Natural killer cell (primary cell): ENCODE measurements around the gene TM9SF2. TPM values are rescaled to one million over a fixed set of nuclear protein-coding genes. Genes with fewer than 3 reads are reported as not detected.

Source experiments
- ATAC-seq, 3 donors: fragments of 150-1000 bp in 2 of 3; fragments of 200-7000 bp in 1 of 3; cut with Tn5 transposase; 1 replicate in 1 of 3; 2 replicates in 2 of 3; pipeline ENCODE4 v1.10.0; 2021; ENCODE audit warnings: mild to moderate bottlenecking in 2 of 3, moderate library complexity in 2 of 3
- DNase-seq, 2 donors: peaks; one replicate each; pipeline versions ENCODE4 v3.0.0 to v3.0.0-alpha.2; 2013 to 2021; ENCODE audit warnings: mixed read lengths in 1 of 2
- H3K27ac ChIP-seq: one replicate; pipeline ENCODE4 v1.5.1; 2013; ENCODE audit warnings: mild to moderate bottlenecking, low read length
- H3K27me3 ChIP-seq: one replicate; pipeline ENCODE4 v1.6.1; 2013; ENCODE audit warnings: low read length; ENCODE audit not compliant: control insufficient read depth, insufficient read depth
- H3K36me3 ChIP-seq: one replicate; pipeline ENCODE4 v1.6.1; 2013; ENCODE audit warnings: low read length; ENCODE audit not compliant: control insufficient read depth, insufficient read depth
- H3K4me1 ChIP-seq: one replicate; pipeline ENCODE4 v1.6.1; 2013; ENCODE audit warnings: low read length; ENCODE audit not compliant: control insufficient read depth, insufficient read depth
- H3K4me3 ChIP-seq: one replicate; pipeline ENCODE4 v1.5.1; 2013; ENCODE audit warnings: low read length
- H3K9me3 ChIP-seq: one replicate; pipeline ENCODE4 v1.6.1; 2013; ENCODE audit warnings: low read length; ENCODE audit not compliant: control insufficient read depth, insufficient read depth
- H3K27ac Mint-ChIP-seq, 2 donors: one replicate each; pipeline ENCODE4 v1.8.0; 2022; ENCODE audit warnings: mild to moderate bottlenecking in 2 of 2, mixed read lengths in 2 of 2, moderate library complexity in 1 of 2
- H3K27me3 Mint-ChIP-seq, 2 donors: one replicate each; pipeline ENCODE4 v1.8.0; 2022; ENCODE audit warnings: low read depth in 2 of 2, mixed read lengths in 2 of 2
- H3K36me3 Mint-ChIP-seq: one replicate; pipeline ENCODE4 v1.8.0; 2022; ENCODE audit warnings: mixed read lengths
- H3K4me1 Mint-ChIP-seq, 2 donors: one replicate each; pipeline ENCODE4 v1.8.0; 2022; ENCODE audit warnings: mixed read lengths in 2 of 2
- H3K4me3 Mint-ChIP-seq: one replicate; pipeline ENCODE4 v1.8.0; 2022; ENCODE audit warnings: mild to moderate bottlenecking, moderate library complexity, mixed read lengths
- H3K9me3 Mint-ChIP-seq, 2 donors: one replicate each; pipeline ENCODE4 v1.8.0; 2022; ENCODE audit warnings: mixed read lengths in 2 of 2
- WGBS: methylation state at CpG from one replicate; pipeline ENCODE4 v1.1.7; 2013; ENCODE audit warnings: missing lambda C conversion rate; ENCODE audit not compliant: insufficient coverage; 5-methylcytosine and 5-hydroxymethylcytosine counted together
- intact Hi-C: fragments of 100-400 bp; cut with micrococcal nuclease; formaldehyde crosslinking; loops from one replicate; pipeline ENCODE4 v1.14.2; 2022
- total RNA-seq, 4 donors: library from RNA; stranded (reverse); fragments of 120-200 nt in 1 of 4; gene quantifications; one replicate each; pipeline versions ENCODE4 v1.2.3 to v1.2.4, GENCODE V29; 2013 to 2022
- TF ChIP-seq, protein P1 (sequence below): fragments of 200-600 bp; IDR thresholded peaks from one replicate; pipeline ENCODE4 v1.8.0; 2022; ENCODE audit warnings: antibody characterized with exemption

The TM9SF2 gene
- total RNA-seq, 3 donors from 2014 or later (not counting 1 experiment from before 2014, with no cell fraction given), result 41.8 to 62.1 (median 51.4) TPM

DNA sequence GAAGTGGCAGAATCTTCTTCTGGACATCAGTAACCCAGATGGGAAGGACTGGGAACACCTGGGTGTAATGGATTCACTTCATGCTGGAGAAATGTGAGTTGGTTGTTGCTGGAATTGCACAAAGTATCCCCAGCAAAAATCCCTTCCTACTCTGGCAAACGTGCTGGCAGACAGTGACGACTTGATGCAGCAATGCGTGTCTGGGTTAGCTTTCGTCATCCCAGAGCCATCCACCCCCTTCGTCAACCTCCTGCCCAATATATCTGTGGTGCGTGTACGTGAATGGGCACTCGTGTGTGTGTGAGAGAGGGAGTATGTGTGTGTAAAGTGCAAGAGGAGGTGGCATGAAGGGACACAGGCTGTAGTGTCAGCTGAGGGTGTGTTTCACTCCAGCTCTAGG lies 70.9 kb downstream of the TM9SF2 start:
- Mint-ChIP-seq H3K4me1 (no peaks in the 10 kb centered on the region), H3K9me3 (peaks cover 0 to 2% of the 10 kb centered on the region in 2 donors), H3K36me3 (no peaks in the 10 kb centered on the region), H3K27ac (no peak overlapping the region), H3K4me3 (no peak overlapping the region), H3K27me3 (no peaks in the 10 kb centered on the region)
- intact Hi-C loops, result no loop called here
- peaks cover 12% of the 10 kb centered on the region for H3K9me3 ChIP-seq
- H3K27ac ChIP-seq, result no peak overlapping the region
- H3K4me3 ChIP-seq, result no peak overlapping the region
- no peak for DNase-seq
- TF ChIP-seq, protein P1, sequence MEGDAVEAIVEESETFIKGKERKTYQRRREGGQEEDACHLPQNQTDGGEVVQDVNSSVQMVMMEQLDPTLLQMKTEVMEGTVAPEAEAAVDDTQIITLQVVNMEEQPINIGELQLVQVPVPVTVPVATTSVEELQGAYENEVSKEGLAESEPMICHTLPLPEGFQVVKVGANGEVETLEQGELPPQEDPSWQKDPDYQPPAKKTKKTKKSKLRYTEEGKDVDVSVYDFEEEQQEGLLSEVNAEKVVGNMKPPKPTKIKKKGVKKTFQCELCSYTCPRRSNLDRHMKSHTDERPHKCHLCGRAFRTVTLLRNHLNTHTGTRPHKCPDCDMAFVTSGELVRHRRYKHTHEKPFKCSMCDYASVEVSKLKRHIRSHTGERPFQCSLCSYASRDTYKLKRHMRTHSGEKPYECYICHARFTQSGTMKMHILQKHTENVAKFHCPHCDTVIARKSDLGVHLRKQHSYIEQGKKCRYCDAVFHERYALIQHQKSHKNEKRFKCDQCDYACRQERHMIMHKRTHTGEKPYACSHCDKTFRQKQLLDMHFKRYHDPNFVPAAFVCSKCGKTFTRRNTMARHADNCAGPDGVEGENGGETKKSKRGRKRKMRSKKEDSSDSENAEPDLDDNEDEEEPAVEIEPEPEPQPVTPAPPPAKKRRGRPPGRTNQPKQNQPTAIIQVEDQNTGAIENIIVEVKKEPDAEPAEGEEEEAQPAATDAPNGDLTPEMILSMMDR, result no peak
- no peaks in the 10 kb centered on the region for H3K36me3 ChIP-seq
- H3K27me3 ChIP-seq, result no peaks in the 10 kb centered on the region
- no peak for ATAC-seq
- WGBS, result 94% methylated on average over 7 of the region's 8 CpGs
- H3K4me1 ChIP-seq, result no peaks in the 10 kb centered on the region

DNA sequence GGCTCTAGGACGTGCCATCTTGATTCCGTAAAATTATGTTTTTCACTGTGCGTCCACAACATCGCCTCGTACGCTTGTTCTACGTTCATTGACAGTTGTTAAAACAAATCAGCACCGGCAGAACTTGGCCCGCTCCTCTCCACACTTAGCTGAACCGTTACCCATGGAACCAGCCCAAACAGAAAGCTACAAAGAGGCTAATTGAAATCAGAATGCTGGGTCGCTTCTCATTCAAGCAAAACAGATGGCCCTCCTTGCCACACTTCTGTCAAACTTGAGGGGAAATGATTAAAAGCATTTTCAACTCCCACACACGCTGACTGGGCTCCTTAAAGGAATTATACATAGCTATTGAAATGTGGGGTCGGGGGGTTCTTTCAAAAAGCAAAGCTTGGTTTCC lies 71.6 kb downstream of the TM9SF2 start:
- ATAC-seq, result no peak
- Histone ChIP-seq H3K36me3 (no peaks in the 10 kb centered on the region), H3K4me3 (no peak overlapping the region), H3K9me3 (peaks cover 12% of the 10 kb centered on the region), H3K27me3 (no peaks in the 10 kb centered on the region), H3K27ac (no peak overlapping the region), H3K4me1 (no peaks in the 10 kb centered on the region)
- intact Hi-C loops, result no loop called here
- H3K4me1 Mint-ChIP-seq, result no peaks in the 10 kb centered on the region
- no peak overlapping the region for H3K27ac Mint-ChIP-seq
- WGBS, result 93% methylated on average over 13 of the region's 13 CpGs
- no peaks in the 10 kb centered on the region for H3K36me3 Mint-ChIP-seq
- no peaks in the 10 kb centered on the region for H3K27me3 Mint-ChIP-seq
- no peak for DNase-seq
- no peak overlapping the region for H3K4me3 Mint-ChIP-seq
- TF ChIP-seq, protein P1, result no peak
- peaks cover 0 to 2% of the 10 kb centered on the region in 2 donors for H3K9me3 Mint-ChIP-seq

DNA sequence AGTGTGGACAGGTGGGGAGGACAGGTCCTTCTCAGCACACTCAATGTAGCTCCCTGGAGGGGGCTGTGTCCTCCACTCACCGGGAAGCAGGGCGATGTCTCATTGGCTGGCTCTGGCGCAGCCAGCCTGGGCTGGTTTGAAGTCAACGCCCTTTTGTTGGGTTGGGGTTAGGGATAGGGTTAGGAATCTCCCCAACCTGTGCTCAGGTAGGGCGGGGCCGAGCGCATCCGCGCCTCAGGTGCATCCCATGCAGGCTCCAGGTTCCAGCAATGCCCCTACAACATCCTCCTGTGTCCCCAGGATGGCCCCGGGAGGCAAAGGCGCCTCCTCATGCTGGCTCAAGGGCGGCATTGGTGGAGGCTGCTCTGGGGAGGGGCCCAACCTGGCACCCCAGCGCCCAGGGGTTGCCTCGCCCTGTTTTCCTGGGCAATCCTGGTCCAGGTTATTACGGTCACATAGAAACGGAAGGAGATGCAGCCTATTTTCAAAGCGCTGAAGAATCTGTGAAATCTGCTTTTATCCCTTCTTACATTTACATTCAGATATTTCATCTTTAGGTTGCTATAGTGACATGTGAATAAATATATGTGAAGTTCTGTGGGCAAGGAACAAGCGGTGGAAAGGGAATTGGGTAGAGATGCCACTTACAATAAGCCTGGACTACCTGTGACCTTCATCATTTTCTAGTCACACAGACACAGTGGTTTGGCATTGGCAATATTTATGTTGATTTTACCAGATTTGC lies 74.3 kb downstream of the TM9SF2 start:
- no peaks in the 10 kb centered on the region for H3K36me3 ChIP-seq
- no peak overlapping the region for H3K27ac ChIP-seq
- no peak for ATAC-seq
- Mint-ChIP-seq H3K9me3 (no peaks in the 10 kb centered on the region), H3K36me3 (no peaks in the 10 kb centered on the region), H3K27me3 (no peaks in the 10 kb centered on the region), H3K4me3 (no peak overlapping the region), H3K27ac (no peak overlapping the region), H3K4me1 (peaks cover 9% of the 10 kb centered on the region in 2 donors)
- H3K4me3 ChIP-seq, result no peak overlapping the region
- 82% methylated on average over 16 of the region's 18 CpGs for WGBS
- DNase-seq, result no peak
- peaks cover 3% of the 10 kb centered on the region for H3K4me1 ChIP-seq
- TF ChIP-seq, protein P1, result no peak
- intact Hi-C loops, result no loop called here
- H3K27me3 ChIP-seq, result no peaks in the 10 kb centered on the region
- H3K9me3 ChIP-seq, result no peaks in the 10 kb centered on the region
